H7 (cell line): ENCODE data around the gene HRH3. TPM values are rescaled to one million over a fixed set of nuclear protein-coding genes. Genes with fewer than 3 reads are reported as not detected.

Experiments
- DNase-seq: peaks from one replicate; pipeline ENCODE4 v3.0.0; 2012
- H3K27me3 ChIP-seq: 2 replicates; pipeline ENCODE4 v1.6.0; 2011; ENCODE audit warnings: mild to moderate bottlenecking, low read length; ENCODE audit not compliant: control insufficient read depth, insufficient read depth
- H3K36me3 ChIP-seq: replicated peaks from 2 replicates; pipeline ENCODE4 v1.5.1; 2011; ENCODE audit warnings: low read length; ENCODE audit not compliant: control insufficient read depth, insufficient read depth
- H3K4me3 ChIP-seq: 2 replicates; pipeline ENCODE4 v1.5.1; 2011; ENCODE audit warnings: low read depth, mild to moderate bottlenecking, control low read depth, low read length, moderate library complexity; ENCODE audit not compliant: insufficient read depth
- total RNA-seq: library from RNA; depleted of rRNA; stranded (reverse); fragments of >200 nt; shearing (Covaris generic); gene quantifications from 2 replicates; pipeline ENCODE4 v1.2.3, GENCODE V29; 2014

The HRH3 gene
- total RNA-seq, 1 experiment from 2014 or later = 1.9 TPM

- H3K36me3 ChIP-seq = peaks cover 5% of the 10 kb centered on the region
- no peak for DNase-seq
- H3K27me3 ChIP-seq = no peaks in the 10 kb centered on the region
- H3K4me3 ChIP-seq = peak overlapping the region; percentile 95; the same call in 1 of the 2 replicates
These were observed 38.3 kb downstream of the HRH3 start for GRCh38 chr20:62181808-62182207.

- Histone ChIP-seq H3K36me3 (peaks cover 8% of the 10 kb centered on the region), H3K27me3 (no peaks in the 10 kb centered on the region), H3K4me3 (no peak overlapping the region)
- DNase-seq = no peak
These were observed 40.9 kb downstream of the HRH3 start for GRCh38 chr20:62179162-62179504.

GRCh38 chr20:62178316-62179161 lies 41.5 kb downstream of the HRH3 start:
- no peak overlapping the region for H3K4me3 ChIP-seq
- no peaks in the 10 kb centered on the region for H3K27me3 ChIP-seq
- no peak for DNase-seq
- peaks cover 9% of the 10 kb centered on the region for H3K36me3 ChIP-seq

DNA sequence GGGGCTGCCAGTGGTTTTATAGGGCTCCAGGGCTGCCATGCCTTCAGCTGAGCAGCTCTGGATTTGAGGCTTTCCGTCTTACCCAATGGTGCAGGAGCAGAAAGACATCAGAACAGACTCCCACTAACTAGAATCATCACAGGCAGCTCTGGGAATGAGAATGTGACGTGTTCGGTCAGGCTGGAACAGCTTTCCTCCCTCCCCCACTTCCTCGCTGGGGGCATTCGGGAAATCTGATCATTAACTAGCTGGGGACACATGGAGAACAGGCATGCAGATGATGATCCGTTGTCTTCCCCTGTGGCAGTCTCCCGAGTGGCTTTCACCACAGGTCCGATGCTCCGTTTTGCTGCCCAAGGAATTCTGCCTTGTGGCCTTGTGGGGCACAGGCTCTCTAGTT lies 42.8 kb downstream of the HRH3 start:
- DNase-seq = no peak
- Histone ChIP-seq H3K36me3 (peaks cover 10% of the 10 kb centered on the region), H3K27me3 (no peaks in the 10 kb centered on the region), H3K4me3 (no peak overlapping the region)

DNA sequence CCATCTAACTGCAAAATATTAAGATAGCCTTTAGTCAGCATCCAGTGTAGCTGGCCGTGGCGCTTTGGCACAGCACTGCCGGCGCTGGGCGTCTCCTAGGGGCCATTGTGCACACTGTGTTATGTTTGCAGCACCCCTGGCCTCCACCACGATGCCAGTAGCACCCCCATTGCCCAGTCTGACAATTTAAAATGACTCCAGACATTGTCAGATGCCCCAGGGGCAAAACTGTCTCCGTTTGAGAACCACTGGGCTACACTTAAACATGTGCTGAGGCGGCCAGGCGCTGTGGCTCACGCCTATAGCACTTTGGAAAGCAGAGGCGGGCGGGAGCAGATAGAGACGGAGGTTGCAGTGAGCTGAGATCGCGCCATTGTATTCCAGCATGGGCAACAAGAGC lies 43.2 kb downstream of the HRH3 start:
- no peak for DNase-seq
- Histone ChIP-seq H3K36me3 (peaks cover 10% of the 10 kb centered on the region), H3K27me3 (no peaks in the 10 kb centered on the region), H3K4me3 (no peak overlapping the region)

DNA sequence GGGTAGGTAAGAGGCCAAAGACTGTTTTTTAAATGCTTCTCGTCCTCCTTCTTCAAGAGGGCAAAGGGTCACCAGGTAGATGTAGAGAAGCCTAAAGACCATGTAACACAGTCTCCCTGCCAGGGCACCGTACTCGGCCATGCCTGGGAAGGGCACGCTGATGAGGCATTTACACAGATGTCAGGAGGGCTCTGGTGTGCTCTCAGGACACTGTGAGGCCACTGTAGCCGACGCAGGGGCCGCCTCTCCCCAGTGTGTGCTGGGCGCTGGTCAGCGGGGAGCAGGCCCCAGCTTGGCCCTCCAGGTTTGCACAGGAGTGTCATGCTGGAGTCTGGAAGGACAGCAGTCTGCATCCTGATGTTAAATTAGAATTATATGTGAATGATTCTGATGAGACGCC lies 44.4 kb downstream of the HRH3 start:
- Histone ChIP-seq H3K36me3 (peaks cover 10% of the 10 kb centered on the region), H3K27me3 (no peaks in the 10 kb centered on the region), H3K4me3 (no peak overlapping the region)
- no peak for DNase-seq

- peaks cover 10% of the 10 kb centered on the region for H3K36me3 ChIP-seq
- H3K27me3 ChIP-seq = no peaks in the 10 kb centered on the region
- no peak overlapping the region for H3K4me3 ChIP-seq
- no peak for DNase-seq
These were observed 45.0 kb downstream of the HRH3 start for GRCh38 chr20:62174870-62175624.

- Histone ChIP-seq H3K36me3 (peaks cover 9% of the 10 kb centered on the region), H3K27me3 (no peaks in the 10 kb centered on the region), H3K4me3 (no peak overlapping the region)
- no peak for DNase-seq
These were observed 45.9 kb downstream of the HRH3 start for GRCh38 chr20:62174021-62174804.

DNA sequence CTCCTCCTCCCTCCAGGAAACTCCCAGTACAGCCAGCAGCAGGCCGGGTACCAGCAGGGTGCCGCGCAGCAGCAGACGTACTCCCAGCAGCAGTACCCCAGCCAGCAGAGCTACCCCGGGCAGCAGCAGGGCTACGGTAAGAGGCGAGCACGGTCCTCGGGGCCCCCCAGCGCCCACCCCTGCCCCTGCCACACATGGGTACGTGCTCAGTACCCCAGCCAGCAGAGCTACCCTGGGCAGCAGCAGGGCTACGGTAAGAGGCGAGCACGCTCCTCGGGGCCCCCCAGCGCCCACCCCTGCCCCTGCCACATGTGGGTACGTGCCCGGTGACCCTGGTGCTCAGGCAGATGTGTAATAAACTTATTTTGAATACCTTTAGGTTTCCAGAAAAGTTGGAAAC lies 47.4 kb downstream of the HRH3 start:
- DNase-seq = peak; percentile 57
- Histone ChIP-seq H3K36me3 (peaks cover 8% of the 10 kb centered on the region), H3K4me3 (no peak overlapping the region), H3K27me3 (no peaks in the 10 kb centered on the region)

- no peak overlapping the region for H3K4me3 ChIP-seq
- no peak for DNase-seq
- H3K36me3 ChIP-seq = peaks cover 10% of the 10 kb centered on the region
- no peaks in the 10 kb centered on the region for H3K27me3 ChIP-seq
These were observed 48.8 kb downstream of the HRH3 start for GRCh38 chr20:62171245-62171644.

- no peaks in the 10 kb centered on the region for H3K27me3 ChIP-seq
- H3K36me3 ChIP-seq = peaks cover 11% of the 10 kb centered on the region
- no peak overlapping the region for H3K4me3 ChIP-seq
- DNase-seq = no peak
These were observed 49.5 kb downstream of the HRH3 start for GRCh38 chr20:62170536-62170935.

DNA sequence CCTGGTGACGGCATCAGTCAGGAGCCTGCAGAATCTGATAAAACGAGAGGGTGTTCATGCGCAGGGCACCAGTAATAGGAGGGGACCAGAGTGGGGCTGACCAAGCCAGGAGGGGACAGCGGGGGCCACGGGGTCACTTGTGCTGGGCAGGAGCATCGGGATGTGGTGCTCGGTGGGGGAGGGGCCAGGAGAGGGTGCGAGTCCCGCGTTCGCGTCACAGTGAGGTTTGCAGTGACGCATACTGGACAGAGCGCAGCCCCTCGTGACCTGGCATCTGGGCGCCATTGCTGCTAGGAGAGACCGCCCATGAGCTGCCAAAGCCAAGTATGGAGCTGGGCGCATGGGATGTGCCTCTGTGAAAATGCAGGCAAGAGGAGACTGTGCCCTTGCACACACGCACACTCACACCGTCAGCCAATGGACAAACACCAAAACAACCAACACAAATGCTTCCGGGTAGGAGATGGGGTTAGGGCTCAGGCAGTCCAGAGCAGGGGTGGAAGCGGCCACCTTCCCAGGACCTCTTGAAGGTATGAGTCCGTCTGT lies 51.1 kb downstream of the HRH3 start:
- Histone ChIP-seq H3K36me3 (peaks cover 16% of the 10 kb centered on the region), H3K4me3 (no peak overlapping the region), H3K27me3 (no peaks in the 10 kb centered on the region)
- DNase-seq = no peak

- H3K4me3 ChIP-seq = no peak overlapping the region
- DNase-seq = no peak
- no peaks in the 10 kb centered on the region for H3K27me3 ChIP-seq
- peaks cover 16% of the 10 kb centered on the region for H3K36me3 ChIP-seq
These were observed 52.0 kb downstream of the HRH3 start for GRCh38 chr20:62168061-62168460.

DNA sequence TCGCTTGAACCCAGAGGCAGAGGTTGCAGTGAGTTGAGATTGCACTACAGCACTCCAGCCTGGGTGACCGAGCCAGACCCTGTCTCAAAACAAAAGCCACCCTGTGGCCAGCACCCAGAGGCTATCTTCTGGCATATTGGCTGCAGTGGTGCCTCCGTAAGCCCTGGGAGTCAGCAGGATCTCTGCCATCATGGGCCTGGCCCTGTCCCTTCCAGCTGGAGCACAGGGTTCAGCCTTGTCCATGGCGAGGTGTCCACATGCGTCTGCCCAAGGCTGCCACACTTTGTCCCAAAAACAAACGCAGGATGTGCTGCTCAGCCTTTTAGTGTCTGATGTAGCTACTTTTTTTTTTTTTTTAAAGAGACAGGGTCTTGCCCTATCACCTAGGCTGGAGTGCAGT lies 52.6 kb downstream of the HRH3 start:
- H3K36me3 ChIP-seq = peaks cover 17% of the 10 kb centered on the region
- no peak for DNase-seq
- H3K27me3 ChIP-seq = no peaks in the 10 kb centered on the region
- H3K4me3 ChIP-seq = no peak overlapping the region
